ENCODE data around the gene IL4R.
"Not testable (repeated sequence)": the region's sequence is repeated elsewhere in the genome, so short reads cannot be mapped to it uniquely, and the experiment has no call there.

IL4R gene

GRCh38 chr16:27326738-27327585 is 13.2 kb downstream of the IL4R start:
- H3K4me3 ChIP-seq (ENCODE audit: low read depth, low read length): no peak overlapping the region
- no peak for DNase-seq (ENCODE audit: low read depth)
- TF ChIP-seq CTCF (IDR thresholded peaks at IDR 0.05; ENCODE audit: low read depth, low read length, missing control alignments): no peak

GRCh38 chr16:27327586-27327915 is 13.8 kb downstream of the IL4R start:
- TF ChIP-seq CTCF (IDR thresholded peaks at IDR 0.05; ENCODE audit: low read depth, low read length, missing control alignments): no peak
- DNase-seq (ENCODE audit: low read depth): no peak

GRCh38 chr16:27328937-27329336 is 15.2 kb downstream of the IL4R start:
- DNase-seq (ENCODE audit: low read depth): no peak
- TF ChIP-seq CTCF (IDR thresholded peaks at IDR 0.05; ENCODE audit: low read depth, low read length, missing control alignments): no peak
- H3K4me3 ChIP-seq (ENCODE audit: low read depth, low read length): no peak overlapping the region

More at GRCh38 chr16:27327586-27327915, 13.8 kb downstream of the IL4R start:
- H3K4me3 ChIP-seq (ENCODE audit: low read depth, low read length): no peak overlapping the region

GRCh38 chr16:27329376-27330079 is 15.8 kb downstream of the IL4R start:
- DNase-seq (ENCODE audit: low read depth); H3K4me3 ChIP-seq (ENCODE audit: low read depth, low read length): not testable (repeated sequence)

- no peak for DNase-seq (ENCODE audit: low read depth)
- H3K4me3 ChIP-seq (ENCODE audit: low read depth, low read length): no peak overlapping the region
- no peak for TF ChIP-seq CTCF (IDR thresholded peaks at IDR 0.05; ENCODE audit: low read depth, low read length, missing control alignments)
Observed at GRCh38 chr16:27330542-27330941, 16.8 kb downstream of the IL4R start.

- no peak for DNase-seq (ENCODE audit: low read depth)
- TF ChIP-seq CTCF (IDR thresholded peaks at IDR 0.05; ENCODE audit: low read depth, low read length, missing control alignments): no peak
- H3K4me3 ChIP-seq (ENCODE audit: low read depth, low read length): no peak overlapping the region
Observed at GRCh38 chr16:27332105-27332504, 18.3 kb downstream of the IL4R start.

- DNase-seq (ENCODE audit: low read depth): no peak
- no peak overlapping the region for H3K4me3 ChIP-seq (ENCODE audit: low read depth, low read length)
- no peak for TF ChIP-seq CTCF (IDR thresholded peaks at IDR 0.05; ENCODE audit: low read depth, low read length, missing control alignments)
Observed at GRCh38 chr16:27333104-27333503, 19.3 kb downstream of the IL4R start.
